PFSK-1 (cell line): ENCODE data around the gene ALKAL2.

Experiments used
- FOXP2 ChIP-seq: optimal IDR thresholded peaks from 2 replicates; pipeline ENCODE3; 2011; ENCODE audit warnings: borderline replicate concordance, control low read depth, inconsistent platforms; ENCODE audit not compliant: insufficient read depth; ENCODE audit errors: extremely low read length, extremely low read depth
- POLR2AphosphoS5 ChIP-seq: IDR thresholded peaks from 2 replicates; pipeline ENCODE4 v1.6.1; 2012; ENCODE audit warnings: low read depth, mild to moderate bottlenecking, control low read depth, low read length, moderate library complexity
- REST ChIP-seq, 2 experiments: IDR thresholded peaks; 2 replicates each; pipeline versions ENCODE4 v1.6.1 to v1.8.0; 2011 to 2012; ENCODE audit warnings: low read depth in 2 of 2, low read length in 2 of 2, control low read depth in 1 of 2, inconsistent platforms in 1 of 2, mild to moderate bottlenecking in 1 of 2, moderate library complexity in 1 of 2; ENCODE audit not compliant: insufficient read depth in 1 of 2
- SIN3A ChIP-seq: IDR thresholded peaks from 2 replicates; pipeline ENCODE4 v1.6.1; 2012; ENCODE audit warnings: mild to moderate bottlenecking, low read length, moderate library complexity, borderline replicate concordance; ENCODE audit not compliant: insufficient read depth
- TAF1 ChIP-seq: IDR thresholded peaks from 2 replicates; pipeline ENCODE4 v1.6.1; 2012; ENCODE audit warnings: low read length, control low read depth, borderline replicate concordance; ENCODE audit not compliant: insufficient read depth

GRCh38 chr2:248724-249123 lies 39.2 kb downstream of the ALKAL2 start:
- TF ChIP-seq POLR2AphosphoS5, result no peak
- TF ChIP-seq FOXP2, result no peak
- no peak for TF ChIP-seq TAF1
- TF ChIP-seq SIN3A, result no peak
- no peak for TF ChIP-seq REST (IDR thresholded peaks at IDR 0.05; ENCODE audit: insufficient read depth in 1 of 2, low read depth in 2 of 2, low read length in 2 of 2)
